Stimulated activated CD8-positive, alpha-beta memory T cell treated with anti-CD3 and anti-CD28 coated beads, Interleukin-2, amount 100 ng/mL, for 48 hours (primary cell): ENCODE data around the gene KCNK6.
A peak's percentile ranks its signal among the peaks of the same experiment; 100 is the strongest.

Source experiments
- DNase-seq, 2 donors: peaks; one replicate each; pipeline ENCODE4 v3.0.0-alpha.2; 2020; ENCODE audit warnings: low read depth in 2 of 2

KCNK6 gene

DNA sequence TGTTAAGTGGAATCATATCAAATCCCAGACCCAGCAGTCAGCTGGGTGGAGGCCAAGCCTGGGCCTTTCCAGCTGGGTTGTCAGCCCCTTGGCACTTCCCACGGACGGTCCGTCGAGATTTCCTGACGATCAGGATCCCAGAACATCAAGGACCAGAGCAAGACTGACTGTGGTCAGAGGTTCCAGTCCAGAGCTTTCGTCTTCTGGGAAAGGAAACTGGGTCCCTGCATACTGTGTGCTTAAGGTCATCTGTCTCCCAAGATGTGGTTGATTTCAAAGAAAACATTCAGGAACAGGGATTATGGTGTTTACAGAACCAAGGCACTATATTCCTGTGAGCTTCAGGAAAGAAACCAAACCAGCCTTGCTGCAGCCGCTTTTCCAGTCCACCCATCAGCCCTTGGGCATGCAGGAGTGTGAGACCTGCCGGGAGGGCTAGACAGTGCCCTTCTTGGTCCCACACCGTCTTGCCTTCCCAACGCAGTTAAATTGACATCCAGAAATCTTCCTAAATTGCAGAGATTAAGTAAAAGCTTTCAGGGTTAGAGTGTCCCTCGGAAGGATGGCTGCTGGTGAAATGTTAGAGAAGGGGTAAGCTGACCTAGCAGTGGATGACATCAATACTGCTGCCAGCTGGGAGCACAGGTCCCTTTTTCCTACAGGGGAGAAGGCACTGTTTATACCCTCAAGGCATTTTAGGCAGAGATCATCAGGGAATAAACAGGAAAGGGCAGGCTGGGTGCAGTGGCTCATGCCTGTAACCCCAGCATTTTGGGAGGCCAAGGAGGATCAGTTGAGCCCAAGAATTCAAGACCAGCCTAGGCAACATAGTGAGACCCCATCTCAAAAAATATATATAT, 20.6 kb upstream of the KCNK6 start:
- no peak for DNase-seq

GRCh38 chr19:38303517-38304351, 15.9 kb upstream of the KCNK6 start, which contains the start of gene C19orf33:
C19orf33 (plus strand) TSS chr19:38304251; CDS start chr19:38304262, 11 bp downstream.
- no peak for DNase-seq

DNA sequence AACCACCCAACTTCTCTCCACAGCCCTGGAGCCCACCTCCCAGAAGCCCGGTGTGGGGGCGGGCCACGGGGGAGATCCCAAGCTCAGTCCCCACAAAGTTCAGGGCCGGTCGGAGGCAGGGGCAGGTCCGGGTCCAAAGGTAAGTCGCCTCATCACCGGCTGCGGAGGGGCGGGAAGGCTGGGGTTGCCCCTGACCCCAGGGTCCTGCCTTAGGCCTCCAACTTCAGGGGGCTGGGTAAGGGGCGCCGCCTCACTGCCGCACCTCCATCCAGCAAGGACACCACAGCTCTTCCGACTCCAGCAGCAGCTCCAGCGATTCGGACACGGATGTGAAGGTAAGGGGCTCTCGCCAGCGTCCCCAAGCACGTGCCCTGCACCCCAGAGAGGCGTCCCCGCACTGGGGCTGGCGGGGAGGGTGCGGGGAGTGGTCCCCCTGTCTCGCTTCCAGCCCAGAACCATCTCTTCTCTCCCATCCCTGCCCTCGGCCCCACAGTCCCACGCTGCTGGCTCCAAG, 15.2 kb upstream of the KCNK6 start:
- DNase-seq, result no peak

- DNase-seq, result no peak
Observed at GRCh38 chr19:38304866-38305429, 14.7 kb upstream of the KCNK6 start.

- DNase-seq, result no peak
Observed at GRCh38 chr19:38306236-38306635, 13.4 kb upstream of the KCNK6 start.

DNA sequence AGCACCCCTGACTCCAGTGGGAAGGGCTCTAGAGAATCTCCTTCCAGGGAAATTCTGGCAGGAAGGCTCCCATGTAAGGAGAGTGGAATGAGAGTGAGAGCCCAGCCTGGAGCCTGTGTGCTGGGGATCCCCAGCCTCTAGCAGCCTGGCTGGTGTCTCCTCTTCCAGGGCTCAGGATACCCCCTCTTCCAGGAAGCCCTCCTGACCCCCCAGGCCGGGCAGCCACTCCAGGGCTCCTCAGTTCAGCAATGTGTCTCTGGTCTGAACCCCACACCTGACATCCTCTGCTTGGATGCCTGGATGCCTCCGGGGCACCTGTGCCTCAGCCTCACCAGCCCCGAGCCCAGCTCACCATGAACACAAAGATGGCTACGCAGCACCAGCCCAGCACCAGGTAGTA, 12.6 kb upstream of the KCNK6 start:
- no peak for DNase-seq

DNA sequence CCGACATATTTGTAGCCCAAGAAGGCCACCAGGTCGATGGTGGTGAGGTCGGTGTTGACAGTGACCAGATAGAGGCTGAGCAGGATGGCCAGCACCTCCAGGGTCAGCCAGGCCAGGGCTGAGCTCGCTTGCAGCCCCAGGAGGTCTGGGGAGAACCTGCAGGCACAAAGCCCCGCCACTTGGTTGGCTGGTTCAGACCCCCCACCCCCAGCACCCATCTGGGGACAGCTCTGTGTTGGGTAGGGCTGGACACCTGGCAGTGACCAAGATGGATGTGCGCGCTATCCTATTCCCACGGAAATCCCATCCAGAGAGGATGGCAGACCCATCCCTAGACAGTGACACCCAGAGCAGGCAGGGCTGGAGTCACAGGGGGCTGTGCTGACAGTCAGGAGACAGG, 12.0 kb upstream of the KCNK6 start:
- DNase-seq, result no peak

DNA sequence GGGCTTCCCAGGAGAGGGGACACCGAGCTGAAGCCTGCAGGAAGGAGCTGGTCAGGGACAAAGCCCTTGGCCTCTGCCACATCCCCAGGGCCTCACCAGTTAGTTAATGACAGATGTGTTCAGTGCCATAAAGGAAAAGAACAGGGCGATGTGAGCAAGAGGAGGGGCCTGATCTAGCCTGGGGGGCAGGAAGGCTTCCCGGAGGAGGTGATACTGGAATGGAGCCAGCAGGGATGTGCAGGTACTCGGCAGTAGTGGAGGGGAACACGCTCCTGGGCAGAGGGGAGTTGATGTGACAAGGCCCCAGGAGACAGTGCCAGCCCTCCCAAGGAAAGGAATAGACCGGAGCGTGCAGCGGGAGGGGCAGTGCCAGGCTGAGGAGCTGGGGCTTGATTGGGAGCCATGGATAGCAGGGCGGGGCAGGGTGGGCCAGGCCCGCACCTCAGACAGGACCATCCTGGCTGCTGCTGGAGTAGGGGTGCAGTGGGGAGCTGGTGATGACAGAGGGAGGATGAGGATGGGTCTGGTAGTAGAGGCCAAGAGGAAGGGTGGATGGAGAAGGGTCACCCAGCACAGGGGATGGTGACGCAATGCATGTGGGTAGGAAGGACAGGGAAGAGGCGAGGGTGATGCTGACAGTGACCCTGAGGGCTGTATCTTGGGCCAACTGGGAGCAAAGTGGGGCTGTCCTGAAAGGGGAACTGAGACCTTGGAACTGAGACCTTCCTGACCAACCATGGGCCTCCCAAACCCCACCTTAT, 11.5 kb upstream of the KCNK6 start:
- no peak for DNase-seq

DNA sequence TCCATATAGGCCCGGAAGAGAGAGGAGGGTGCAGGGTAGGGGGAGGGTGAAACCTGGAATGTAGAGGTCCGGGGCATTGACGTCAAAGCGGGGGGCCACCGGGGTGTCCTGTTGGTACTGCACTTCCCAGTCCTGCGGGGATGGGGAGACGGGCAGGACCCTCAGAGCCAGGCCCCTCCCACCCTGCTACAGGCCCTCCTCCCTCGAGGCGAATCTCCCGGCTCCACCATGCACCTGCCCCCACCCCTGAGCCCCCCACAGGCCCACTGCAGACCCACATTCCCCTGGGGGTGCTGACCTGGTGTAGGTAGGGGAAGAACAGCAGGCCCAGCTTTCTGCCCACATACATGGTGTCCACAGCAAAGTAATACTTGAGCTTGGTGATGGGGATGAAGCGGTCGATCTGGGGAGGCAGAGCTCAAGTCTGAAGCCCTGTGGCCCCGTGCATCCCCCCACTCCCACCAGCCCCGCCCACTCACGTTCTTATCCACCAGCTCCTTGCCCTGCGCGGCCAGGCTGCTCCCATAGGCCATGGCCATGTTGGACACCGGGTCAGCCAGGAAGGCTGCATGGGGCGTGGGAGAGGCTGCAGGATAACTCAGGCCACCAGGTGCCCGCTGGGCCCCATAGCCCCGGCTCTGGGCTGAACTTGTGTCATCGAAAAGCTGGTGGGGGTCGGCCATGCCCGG, 10.6 kb upstream of the KCNK6 start:
- no peak for DNase-seq

DNA sequence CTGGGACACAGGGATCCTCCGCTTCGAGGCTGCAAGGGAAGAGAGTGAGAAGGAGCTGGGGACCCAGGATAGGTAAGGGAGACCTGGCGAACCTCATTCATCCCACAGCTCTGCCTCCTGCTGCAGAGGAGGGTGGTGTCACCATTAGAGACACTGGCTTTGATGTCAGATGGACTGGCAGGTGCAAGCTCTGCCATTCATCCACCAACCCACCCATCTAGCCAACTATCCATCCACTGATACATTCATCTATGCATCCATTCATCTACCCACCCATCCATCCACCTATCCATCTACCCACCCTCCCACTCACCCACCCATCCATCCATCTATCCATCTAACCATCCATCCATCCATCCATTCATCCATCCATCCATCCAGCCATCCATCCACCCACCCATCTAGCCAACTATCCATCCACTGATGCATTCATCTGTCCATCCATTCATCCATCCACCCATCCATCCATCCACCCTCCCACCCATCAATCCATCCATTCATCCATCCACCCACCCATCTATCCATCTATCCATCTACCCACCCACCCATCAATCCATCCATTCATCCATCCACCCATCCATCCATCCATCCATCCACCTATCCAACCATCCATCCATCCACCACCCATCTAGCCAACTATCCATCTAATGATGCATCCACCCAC, 9.9 kb upstream of the KCNK6 start:
- no peak for DNase-seq

GRCh38 chr19:38310279-38310670, 9.4 kb upstream of the KCNK6 start:
- DNase-seq, result no peak

GRCh38 chr19:38310986-38311385, 8.7 kb upstream of the KCNK6 start:
- no peak for DNase-seq

- DNase-seq, result peak; percentile 92 to 94
Observed at GRCh38 chr19:38315657-38316476, 3.8 kb upstream of the KCNK6 start, which contains the start of gene YIF1B. YIF1B (minus strand) TSS chr19:38315947; CDS start chr19:38315917, 30 bp downstream.

GRCh38 chr19:38316477-38317067, 3.1 kb upstream of the KCNK6 start:
- DNase-seq, result no peak

DNA sequence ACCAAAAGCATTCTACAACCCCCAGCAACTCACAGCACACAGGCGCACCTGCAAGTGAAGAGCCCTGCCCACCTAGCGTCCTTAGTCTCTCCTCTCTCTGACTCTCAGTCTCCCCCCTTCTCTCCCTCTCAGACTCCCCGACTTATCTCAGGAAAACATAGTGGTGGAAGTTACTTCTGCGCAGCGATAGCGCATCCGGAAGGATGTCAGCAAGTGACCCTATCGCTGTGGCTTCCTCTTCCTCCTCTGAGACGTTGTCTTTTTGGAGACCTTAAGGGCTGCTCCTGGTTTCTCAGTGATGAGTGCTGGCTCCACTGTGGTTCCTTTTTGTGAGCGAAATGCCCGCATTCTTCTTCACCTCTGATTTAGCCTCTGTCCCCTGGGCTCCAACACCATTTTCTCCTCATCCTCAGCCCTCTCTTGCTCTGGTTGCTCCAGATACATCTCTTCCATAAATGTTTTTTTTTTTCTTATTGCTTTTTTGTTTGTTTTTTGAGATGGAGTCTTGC, 2.5 kb upstream of the KCNK6 start:
- no peak for DNase-seq

DNA sequence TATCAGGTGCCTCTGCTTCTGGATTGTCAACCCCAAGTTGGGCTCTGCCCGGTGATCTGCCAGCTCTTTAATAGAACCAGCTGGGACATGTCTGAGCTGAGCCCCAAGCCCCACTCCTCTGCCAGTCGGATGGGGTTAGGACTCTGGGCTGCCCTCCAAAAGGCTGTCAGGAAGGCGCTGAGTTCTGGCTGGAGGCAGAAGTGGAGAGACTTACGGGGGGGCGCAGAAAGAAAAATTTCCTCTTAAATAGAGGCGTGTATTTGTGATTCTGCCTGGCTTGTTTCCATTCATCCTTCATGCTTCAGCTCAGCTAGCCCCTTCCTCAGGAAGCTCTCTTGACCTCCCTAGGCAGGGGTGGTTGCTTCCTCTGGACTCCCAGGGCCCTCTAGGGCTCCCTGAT, 985 bp upstream of the KCNK6 start:
- DNase-seq, result no peak

DNA sequence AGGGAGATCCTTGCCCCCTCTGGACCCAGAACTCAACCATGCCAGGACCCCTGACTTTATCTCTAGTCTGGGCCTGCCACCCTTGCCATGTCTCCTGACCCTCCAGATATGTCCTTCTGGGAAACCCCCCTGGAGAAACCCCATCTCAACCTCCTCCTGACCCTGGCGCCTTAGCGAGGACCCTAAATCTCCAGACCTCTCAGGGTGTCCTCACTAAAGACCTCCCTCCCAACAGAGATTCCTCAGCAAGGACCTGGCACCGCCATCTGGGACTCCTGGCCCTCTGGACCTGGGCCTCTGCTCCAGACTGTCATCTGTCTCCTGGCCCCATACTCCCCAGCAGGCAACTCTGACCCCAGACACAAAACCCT, 1.3 kb downstream of the KCNK6 start:
- DNase-seq, result no peak

- no peak for DNase-seq
Observed at GRCh38 chr19:38321646-38322196, 2.1 kb downstream of the KCNK6 start.

DNA sequence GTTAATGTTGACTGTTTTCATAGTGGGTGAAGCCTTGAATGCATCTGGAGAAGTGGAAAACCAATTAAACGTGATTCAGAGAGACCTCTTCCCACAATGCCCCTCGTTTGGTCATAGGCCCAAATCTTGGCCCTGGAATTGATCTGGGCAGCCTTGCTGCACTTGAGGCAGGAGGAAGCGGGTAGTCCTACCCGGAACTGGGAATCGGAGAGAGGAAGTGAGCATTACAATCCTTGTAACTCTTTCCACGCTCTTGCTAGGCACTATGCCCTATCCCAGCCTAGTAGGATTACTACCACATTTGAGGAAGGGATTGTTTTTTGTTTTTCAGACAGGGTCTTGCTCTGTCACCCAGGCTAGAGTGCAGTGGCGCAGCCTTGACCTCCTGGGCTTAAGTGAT, 3.6 kb downstream of the KCNK6 start:
- DNase-seq, result no peak
